SK-N-SH treated with all-trans-retinoic acid at 6 μM for 48 hours (cell line): ENCODE results near the gene ZNF14.

Source experiments
- CREB5 ChIP-seq: fragments of 250-450 bp; sonication (Bioruptor Pico); IDR thresholded peaks from 2 replicates; pipeline ENCODE4 v1.5.1; 2020; ENCODE audit warnings: low read depth, mild to moderate bottlenecking, moderate library complexity
- CSDC2 ChIP-seq: fragments of 250-450 bp; sonication (Bioruptor Pico); IDR thresholded peaks from 2 replicates; pipeline ENCODE4 v1.5.0; 2020; ENCODE audit warnings: mild to moderate bottlenecking, moderate library complexity
- PATZ1 ChIP-seq: fragments of 250-450 bp; sonication (Bioruptor Pico); IDR thresholded peaks from 2 replicates; pipeline ENCODE4 v1.8.0; 2020; ENCODE audit warnings: mild to moderate bottlenecking, moderate library complexity, borderline replicate concordance
- ZC3H10 ChIP-seq: fragments of 250-450 bp; sonication (Bioruptor Pico); IDR thresholded peaks from 2 replicates; pipeline ENCODE4 v1.5.1; 2021; ENCODE audit warnings: mild to moderate bottlenecking, moderate library complexity
- ZFP3 ChIP-seq: fragments of 250-450 bp; sonication (Bioruptor Pico); IDR thresholded peaks from 2 replicates; pipeline ENCODE4 v1.5.0; 2020; ENCODE audit warnings: mild to moderate bottlenecking, moderate library complexity
- ZNF565 ChIP-seq: fragments of 450-650 bp; formaldehyde crosslinking; conservative IDR thresholded peaks from 2 replicates; pipeline ENCODE4 v1.5.0; 2020; ENCODE audit warnings: low read depth, mild to moderate bottlenecking, moderate library complexity
- ZNF8 ChIP-seq: fragments of 450-650 bp; formaldehyde crosslinking; IDR thresholded peaks from 2 replicates; pipeline ENCODE4 v1.5.0; 2020; ENCODE audit warnings: mild to moderate bottlenecking, moderate library complexity

GRCh38 chr19:19662344-19662743 is 70.6 kb downstream of the ZNF14 start:
- TF ChIP-seq ZFP3 (CRISPR knock-in tag) = no peak
- TF ChIP-seq ZNF565 (CRISPR knock-in tag) = no peak
- no peak for TF ChIP-seq PATZ1
- no peak for TF ChIP-seq CREB5 (CRISPR knock-in tag)
- no peak for TF ChIP-seq ZNF8 (CRISPR knock-in tag)
- TF ChIP-seq CSDC2 (CRISPR knock-in tag) = no peak
- no peak for TF ChIP-seq ZC3H10 (CRISPR knock-in tag)
